IMR-90 (cell line): ENCODE data around the gene HYAL4.

ENCODE experiments used
- CTCF ChIP-seq: conservative IDR thresholded peaks from 2 replicates; pipeline ENCODE4 v1.5.1; 2012; ENCODE audit warnings: mild to moderate bottlenecking, low read depth, low read length, improper control_type of control experiment
- FOS ChIP-seq: fragments of 150-350 bp; IDR thresholded peaks from 2 replicates; pipeline ENCODE4 v1.6.1; 2016; ENCODE audit warnings: low read depth, low read length
- MAFK ChIP-seq: IDR thresholded peaks from 2 replicates; pipeline ENCODE4 v1.6.1; 2012; ENCODE audit warnings: low read depth, low read length, improper control_type of control experiment
- MXI1 ChIP-seq: IDR thresholded peaks from 2 replicates; pipeline ENCODE4 v1.6.1; 2012; ENCODE audit warnings: low read depth, mild to moderate bottlenecking, low read length, moderate library complexity, borderline replicate concordance
- POLR2A ChIP-seq: IDR thresholded peaks from 2 replicates; pipeline ENCODE4 v1.6.1; 2012; ENCODE audit warnings: mild to moderate bottlenecking, low read depth, low read length
- SMC3 ChIP-seq: fragments of 150-350 bp; IDR thresholded peaks from 2 replicates; pipeline ENCODE4 v1.6.1; 2016; ENCODE audit warnings: low read depth, mild to moderate bottlenecking, antibody characterized with exemption, low read length, moderate library complexity

- no peak for TF ChIP-seq CTCF
- TF ChIP-seq MAFK = no peak
- no peak for TF ChIP-seq MXI1
- TF ChIP-seq SMC3 = no peak
- TF ChIP-seq FOS = no peak
- no peak for TF ChIP-seq POLR2A
Observed at GRCh38 chr7:123867225-123867624, 22.3 kb downstream of the HYAL4 start.
